Pericardium fibroblast (primary cell): ENCODE data around the gene OLFML3. TPM values are rescaled to one million over a fixed set of nuclear protein-coding genes. Genes with fewer than 3 reads are reported as not detected.

Experiments
- total RNA-seq: library from RNA; depleted of rRNA; stranded (reverse); fragments of >200 nt; gene quantifications from 2 replicates; pipeline ENCODE4 v1.2.3, GENCODE V29; 2015

OLFML3 gene
- total RNA-seq, result 320 and 623 TPM in 2 replicates

DNA sequence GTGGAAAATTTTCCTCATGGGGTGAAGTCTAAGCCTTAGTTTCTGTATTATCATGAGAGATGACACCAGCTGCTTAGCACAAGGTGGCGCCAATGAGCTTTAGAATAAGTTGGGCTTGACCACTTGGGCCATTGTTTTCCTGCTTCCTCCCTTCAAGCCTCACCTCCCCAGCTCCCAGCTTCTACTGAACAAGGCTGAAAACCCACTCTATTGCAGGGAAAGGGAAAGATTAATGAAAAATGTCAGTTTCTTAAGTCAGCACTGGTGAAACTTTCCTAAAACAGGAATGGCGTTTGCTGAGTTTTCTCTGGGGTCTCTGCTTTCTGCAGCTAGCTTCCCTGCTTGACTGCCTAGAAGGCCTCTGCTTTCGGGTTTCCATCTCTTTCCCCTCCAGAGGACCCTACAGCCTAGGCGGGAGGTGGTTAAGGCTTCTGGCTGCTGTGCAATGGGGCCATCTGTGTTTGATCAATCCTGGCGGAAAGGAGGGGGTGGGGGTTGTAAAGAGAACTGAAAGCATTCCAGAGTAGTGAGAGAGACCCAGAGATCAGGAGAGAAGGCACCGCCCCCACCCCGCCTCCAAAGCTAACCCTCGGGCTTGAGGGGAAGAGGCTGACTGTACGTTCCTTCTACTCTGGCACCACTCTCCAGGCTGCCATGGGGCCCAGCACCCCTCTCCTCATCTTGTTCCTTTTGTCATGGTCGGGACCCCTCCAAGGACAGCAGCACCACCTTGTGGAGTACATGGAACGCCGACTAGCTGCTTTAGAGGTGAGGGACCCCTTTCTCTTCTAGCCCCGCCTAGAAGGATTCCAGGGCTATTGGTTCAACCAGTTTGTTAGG lies at the start of gene OLFML3:
Gene OLFML3, plus strand, starts transcription at position 612 of the 840 bp plus-strand sequence. Its CDS starts 43 bp downstream, at position 655.

Other genes starting within 250 kb of the OLFML3 start
- 13.1 and 25.4 TPM in 2 replicates for gene PHTF1, start 220.0 kb upstream of the OLFML3 start, total RNA-seq
- gene RSBN1, start 167.0 kb upstream of the OLFML3 start, total RNA-seq, result 4.3 and 9.5 TPM in 2 replicates
- gene PTPN22, start 107.8 kb upstream of the OLFML3 start, total RNA-seq, result 0.34 TPM in 1 of 2 replicates, not detected in the other
- gene BCL2L15, start 91.9 kb upstream of the OLFML3 start, total RNA-seq, result under 0.01 TPM in 1 of 2 replicates, not detected in the other
- 7.9 and 10.1 TPM in 2 replicates for gene AP4B1, start 74.7 kb upstream of the OLFML3 start, total RNA-seq
- gene DCLRE1B, start 74.1 kb upstream of the OLFML3 start, total RNA-seq, result 4.8 and 7.1 TPM in 2 replicates
- 14.5 and 17.7 TPM in 2 replicates for gene HIPK1, start 50.1 kb upstream of the OLFML3 start, total RNA-seq
- not detected in 2 replicates for gene SYT6, start 174.4 kb downstream of the OLFML3 start, total RNA-seq